HEK293 (cell line): ENCODE data around the gene ADIPOR2.

ENCODE experiments used
- EGR2 ChIP-seq: fragments of 450-650 bp; formaldehyde crosslinking; IDR thresholded peaks from 2 replicates; pipeline ENCODE4 v1.5.1; 2016; ENCODE audit warnings: low read depth, missing biosample characterization, missing genetic modification characterization
- ELK4 ChIP-seq: IDR thresholded peaks from 2 replicates; pipeline ENCODE4 v1.6.1; 2011; ENCODE audit warnings: mild to moderate bottlenecking, low read depth, low read length, borderline replicate concordance
- GLI2 ChIP-seq: fragments of 450-650 bp; formaldehyde crosslinking; IDR thresholded peaks from 2 replicates; pipeline ENCODE4; 2017; ENCODE audit warnings: missing biosample characterization, missing genetic modification characterization, low read depth, borderline replicate concordance
- GLIS2 ChIP-seq: fragments of 450-650 bp; formaldehyde crosslinking; IDR thresholded peaks from 2 replicates; pipeline ENCODE4 v1.5.1; 2016; ENCODE audit warnings: missing biosample characterization, missing genetic modification characterization
- KLF10 ChIP-seq: fragments of 450-650 bp; IDR thresholded peaks from 2 replicates; pipeline ENCODE4 v1.5.1; 2018; ENCODE audit warnings: missing biosample characterization, mild to moderate bottlenecking, missing genetic modification characterization
- MZF1 ChIP-seq: fragments of 450-650 bp; formaldehyde crosslinking; IDR thresholded peaks from 2 replicates; pipeline ENCODE4 v1.5.1; 2017; ENCODE audit warnings: missing biosample characterization, missing genetic modification characterization, borderline replicate concordance
- WT1 ChIP-seq: fragments of 450-650 bp; formaldehyde crosslinking; IDR thresholded peaks from 2 replicates; pipeline ENCODE4 v1.5.1; 2016; ENCODE audit warnings: missing biosample characterization, missing genetic modification characterization
- ZBTB17 ChIP-seq: fragments of 450-650 bp; formaldehyde crosslinking; IDR thresholded peaks from 2 replicates; pipeline ENCODE4 v1.5.1; 2016; ENCODE audit warnings: missing biosample characterization, missing genetic modification characterization
- ZEB2 ChIP-seq: fragments of 450-650 bp; formaldehyde crosslinking; IDR thresholded peaks from 2 replicates; pipeline ENCODE4 v1.5.1; 2016; ENCODE audit warnings: missing biosample characterization, missing genetic modification characterization
- ZFP69B ChIP-seq: fragments of 450-650 bp; formaldehyde crosslinking; IDR thresholded peaks from 2 replicates; pipeline ENCODE4 v1.5.1; 2016; ENCODE audit warnings: missing biosample characterization, missing genetic modification characterization
- ZNF148 ChIP-seq: fragments of 450-650 bp; formaldehyde crosslinking; IDR thresholded peaks from 2 replicates; pipeline ENCODE4 v1.5.0; 2017; ENCODE audit warnings: missing biosample characterization, missing genetic modification characterization, borderline replicate concordance
- ZNF292 ChIP-seq: fragments of 450-650 bp; formaldehyde crosslinking; IDR thresholded peaks from 2 replicates; pipeline ENCODE4 v1.5.1; 2016; ENCODE audit warnings: low read depth, missing biosample characterization, missing genetic modification characterization, borderline replicate concordance
- ZNF501 ChIP-seq: fragments of 450-650 bp; formaldehyde crosslinking; IDR thresholded peaks from 2 replicates; pipeline ENCODE4 v1.5.1; 2016; ENCODE audit warnings: missing biosample characterization, missing genetic modification characterization
- ZNF561 ChIP-seq: fragments of 450-650 bp; IDR thresholded peaks from 2 replicates; pipeline ENCODE4 v1.5.1; 2018; ENCODE audit warnings: missing biosample characterization, missing genetic modification characterization, borderline replicate concordance
- ZNF623 ChIP-seq: fragments of 450-650 bp; formaldehyde crosslinking; IDR thresholded peaks from 2 replicates; pipeline ENCODE4 v1.5.1; 2016; ENCODE audit warnings: missing biosample characterization, missing genetic modification characterization
- ZNF777 ChIP-seq: fragments of 450-650 bp; formaldehyde crosslinking; IDR thresholded peaks from 2 replicates; pipeline ENCODE4 v1.5.1; 2017; ENCODE audit warnings: missing biosample characterization, missing genetic modification characterization, borderline replicate concordance
- ZNF785 ChIP-seq: fragments of 450-650 bp; formaldehyde crosslinking; IDR thresholded peaks from 2 replicates; pipeline ENCODE4 v1.5.1; 2016; ENCODE audit warnings: missing biosample characterization, missing genetic modification characterization
- TF ChIP-seq, protein P1 (sequence below): fragments of 450-650 bp; formaldehyde crosslinking; IDR thresholded peaks from 2 replicates; pipeline ENCODE4 v1.5.1; 2016; ENCODE audit warnings: missing biosample characterization, missing genetic modification characterization
- TF ChIP-seq, protein P2 (sequence below): fragments of 450-650 bp; formaldehyde crosslinking; conservative IDR thresholded peaks from 2 replicates; pipeline ENCODE4 v1.5.1; 2016; ENCODE audit warnings: low read depth, missing biosample characterization, missing genetic modification characterization
- TF ChIP-seq, protein P3 (sequence below): fragments of 450-650 bp; formaldehyde crosslinking; IDR thresholded peaks from 2 replicates; pipeline ENCODE4 v1.5.1; 2016; ENCODE audit warnings: missing biosample characterization, missing genetic modification characterization
- TF ChIP-seq, protein P4 (sequence below): fragments of 450-650 bp; formaldehyde crosslinking; IDR thresholded peaks from 2 replicates; pipeline ENCODE4 v1.5.1; 2016; ENCODE audit warnings: missing biosample characterization, missing genetic modification characterization
- TF ChIP-seq, protein P5 (sequence below): fragments of 450-650 bp; formaldehyde crosslinking; IDR thresholded peaks from 2 replicates; pipeline ENCODE4 v1.5.1; 2016; ENCODE audit warnings: missing biosample characterization, missing genetic modification characterization, borderline replicate concordance

ADIPOR2 gene

DNA sequence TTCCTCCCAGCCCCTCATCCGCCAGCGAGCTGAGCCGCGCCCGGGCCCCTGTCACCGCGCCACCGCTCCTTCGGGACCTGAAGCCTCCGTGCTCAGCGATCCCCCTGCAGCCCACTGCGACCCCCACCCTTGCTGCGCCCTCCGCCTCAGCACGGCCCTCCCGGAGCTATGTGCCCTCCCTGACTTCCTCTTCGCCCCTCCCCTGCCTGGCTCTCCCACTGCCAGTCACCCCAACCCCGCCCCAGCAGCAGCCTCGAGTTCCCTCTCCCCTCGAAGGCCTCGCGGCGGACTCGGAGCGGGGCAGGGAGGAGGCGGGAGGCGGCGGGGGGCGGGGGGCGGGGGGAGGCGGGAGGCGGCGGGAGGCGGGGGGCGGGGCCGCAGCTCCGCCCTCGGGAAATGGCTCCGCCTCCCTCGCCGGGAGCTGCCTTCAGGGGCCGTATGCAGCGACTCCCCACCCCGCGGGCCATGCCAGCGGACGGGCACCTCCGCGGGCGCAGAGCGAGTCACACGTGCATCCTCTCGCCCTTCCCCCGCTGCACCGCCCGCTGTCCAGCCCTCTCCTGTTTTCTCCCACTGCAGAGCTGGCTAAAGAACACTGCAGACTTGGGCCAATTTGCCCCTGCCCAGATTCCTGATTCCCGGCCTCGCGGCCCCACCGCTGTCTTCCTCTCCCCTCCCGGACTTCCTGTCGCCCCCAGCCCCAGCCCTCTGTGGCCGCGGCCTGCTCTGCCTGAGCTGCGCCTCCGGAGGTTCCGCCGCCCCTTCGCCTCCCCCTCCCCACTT lies 29.1 kb upstream of the ADIPOR2 start (continued):
- TF ChIP-seq, protein P1, sequence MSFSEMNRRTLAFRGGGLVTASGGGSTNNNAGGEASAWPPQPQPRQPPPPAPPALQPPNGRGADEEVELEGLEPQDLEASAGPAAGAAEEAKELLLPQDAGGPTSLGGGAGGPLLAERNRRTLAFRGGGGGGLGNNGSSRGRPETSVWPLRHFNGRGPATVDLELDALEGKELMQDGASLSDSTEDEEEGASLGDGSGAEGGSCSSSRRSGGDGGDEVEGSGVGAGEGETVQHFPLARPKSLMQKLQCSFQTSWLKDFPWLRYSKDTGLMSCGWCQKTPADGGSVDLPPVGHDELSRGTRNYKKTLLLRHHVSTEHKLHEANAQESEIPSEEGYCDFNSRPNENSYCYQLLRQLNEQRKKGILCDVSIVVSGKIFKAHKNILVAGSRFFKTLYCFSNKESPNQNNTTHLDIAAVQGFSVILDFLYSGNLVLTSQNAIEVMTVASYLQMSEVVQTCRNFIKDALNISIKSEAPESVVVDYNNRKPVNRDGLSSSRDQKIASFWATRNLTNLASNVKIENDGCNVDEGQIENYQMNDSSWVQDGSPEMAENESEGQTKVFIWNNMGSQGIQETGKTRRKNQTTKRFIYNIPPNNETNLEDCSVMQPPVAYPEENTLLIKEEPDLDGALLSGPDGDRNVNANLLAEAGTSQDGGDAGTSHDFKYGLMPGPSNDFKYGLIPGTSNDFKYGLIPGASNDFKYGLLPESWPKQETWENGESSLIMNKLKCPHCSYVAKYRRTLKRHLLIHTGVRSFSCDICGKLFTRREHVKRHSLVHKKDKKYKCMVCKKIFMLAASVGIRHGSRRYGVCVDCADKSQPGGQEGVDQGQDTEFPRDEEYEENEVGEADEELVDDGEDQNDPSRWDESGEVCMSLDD (tag by site-specific recombination), result peak; percentile 86
- peak; percentile 91 for TF ChIP-seq ZEB2
- TF ChIP-seq, protein P2, sequence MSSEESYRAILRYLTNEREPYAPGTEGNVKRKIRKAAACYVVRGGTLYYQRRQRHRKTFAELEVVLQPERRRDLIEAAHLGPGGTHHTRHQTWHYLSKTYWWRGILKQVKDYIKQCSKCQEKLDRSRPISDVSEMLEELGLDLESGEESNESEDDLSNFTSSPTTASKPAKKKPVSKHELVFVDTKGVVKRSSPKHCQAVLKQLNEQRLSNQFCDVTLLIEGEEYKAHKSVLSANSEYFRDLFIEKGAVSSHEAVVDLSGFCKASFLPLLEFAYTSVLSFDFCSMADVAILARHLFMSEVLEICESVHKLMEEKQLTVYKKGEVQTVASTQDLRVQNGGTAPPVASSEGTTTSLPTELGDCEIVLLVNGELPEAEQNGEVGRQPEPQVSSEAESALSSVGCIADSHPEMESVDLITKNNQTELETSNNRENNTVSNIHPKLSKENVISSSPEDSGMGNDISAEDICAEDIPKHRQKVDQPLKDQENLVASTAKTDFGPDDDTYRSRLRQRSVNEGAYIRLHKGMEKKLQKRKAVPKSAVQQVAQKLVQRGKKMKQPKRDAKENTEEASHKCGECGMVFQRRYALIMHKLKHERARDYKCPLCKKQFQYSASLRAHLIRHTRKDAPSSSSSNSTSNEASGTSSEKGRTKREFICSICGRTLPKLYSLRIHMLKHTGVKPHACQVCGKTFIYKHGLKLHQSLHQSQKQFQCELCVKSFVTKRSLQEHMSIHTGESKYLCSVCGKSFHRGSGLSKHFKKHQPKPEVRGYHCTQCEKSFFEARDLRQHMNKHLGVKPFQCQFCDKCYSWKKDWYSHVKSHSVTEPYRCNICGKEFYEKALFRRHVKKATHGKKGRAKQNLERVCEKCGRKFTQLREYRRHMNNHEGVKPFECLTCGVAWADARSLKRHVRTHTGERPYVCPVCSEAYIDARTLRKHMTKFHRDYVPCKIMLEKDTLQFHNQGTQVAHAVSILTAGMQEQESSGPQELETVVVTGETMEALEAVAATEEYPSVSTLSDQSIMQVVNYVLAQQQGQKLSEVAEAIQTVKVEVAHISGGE (tag by site-specific recombination), result peak; percentile 84
- TF ChIP-seq ZNF785, result 0 out of 2 replicates have a peak, but pooled peaks have one; percentile 25
- peak; percentile 90 for TF ChIP-seq ZNF561 (tag by site-specific recombination)
- TF ChIP-seq, protein P3, sequence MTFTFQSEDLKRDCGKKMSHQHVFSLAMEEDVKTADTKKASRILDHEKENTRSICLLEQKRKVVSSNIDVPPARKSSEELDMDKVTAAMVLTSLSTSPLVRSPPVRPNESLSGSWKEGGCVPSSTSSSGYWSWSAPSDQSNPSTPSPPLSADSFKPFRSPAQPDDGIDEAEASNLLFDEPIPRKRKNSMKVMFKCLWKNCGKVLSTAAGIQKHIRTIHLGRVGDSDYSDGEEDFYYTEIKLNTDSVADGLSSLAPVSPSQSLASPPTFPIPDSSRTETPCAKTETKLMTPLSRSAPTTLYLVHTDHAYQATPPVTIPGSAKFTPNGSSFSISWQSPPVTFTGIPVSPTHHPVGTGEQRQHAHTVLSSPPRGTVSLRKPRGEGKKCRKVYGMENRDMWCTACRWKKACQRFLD (tag by site-specific recombination), result no peak
- no peak for TF ChIP-seq GLI2
- peak; percentile 53; the same call in 1 of the 2 replicates for TF ChIP-seq ZNF501 (tag by site-specific recombination)
- TF ChIP-seq WT1 (tag by site-specific recombination), result peak; percentile 87
- TF ChIP-seq ZNF292 (tag by site-specific recombination), result no peak
- TF ChIP-seq ZFP69B (tag by site-specific recombination), result peak; percentile 63
- TF ChIP-seq ZNF148, result no peak
- no peak for TF ChIP-seq ELK4
- TF ChIP-seq ZNF623, result 0 out of 2 replicates have a peak, but pooled peaks have one; percentile 23
- peak; percentile 55; the same call in 1 of the 2 replicates for TF ChIP-seq KLF10 (tag by site-specific recombination)
- peak; percentile 59; the same call in 1 of the 2 replicates for TF ChIP-seq MZF1 (tag by site-specific recombination)
- TF ChIP-seq, protein P4, sequence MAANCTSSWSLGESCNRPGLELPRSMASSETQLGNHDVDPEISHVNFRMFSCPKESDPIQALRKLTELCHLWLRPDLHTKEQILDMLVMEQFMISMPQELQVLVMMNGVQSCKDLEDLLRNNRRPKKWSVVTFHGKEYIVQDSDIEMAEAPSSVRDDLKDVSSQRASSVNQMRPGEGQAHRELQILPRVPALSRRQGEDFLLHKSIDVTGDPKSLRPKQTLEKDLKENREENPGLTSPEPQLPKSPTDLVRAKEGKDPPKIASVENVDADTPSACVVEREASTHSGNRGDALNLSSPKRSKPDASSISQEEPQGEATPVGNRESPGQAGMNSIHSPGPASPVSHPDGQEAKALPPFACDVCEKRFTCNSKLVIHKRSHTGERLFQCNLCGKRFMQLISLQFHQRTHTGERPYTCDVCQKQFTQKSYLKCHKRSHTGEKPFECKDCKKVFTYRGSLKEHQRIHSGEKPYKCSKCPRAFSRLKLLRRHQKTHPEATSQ, result peak; percentile 85
- no peak for TF ChIP-seq ZNF777 (tag by site-specific recombination)
- TF ChIP-seq, protein P5, sequence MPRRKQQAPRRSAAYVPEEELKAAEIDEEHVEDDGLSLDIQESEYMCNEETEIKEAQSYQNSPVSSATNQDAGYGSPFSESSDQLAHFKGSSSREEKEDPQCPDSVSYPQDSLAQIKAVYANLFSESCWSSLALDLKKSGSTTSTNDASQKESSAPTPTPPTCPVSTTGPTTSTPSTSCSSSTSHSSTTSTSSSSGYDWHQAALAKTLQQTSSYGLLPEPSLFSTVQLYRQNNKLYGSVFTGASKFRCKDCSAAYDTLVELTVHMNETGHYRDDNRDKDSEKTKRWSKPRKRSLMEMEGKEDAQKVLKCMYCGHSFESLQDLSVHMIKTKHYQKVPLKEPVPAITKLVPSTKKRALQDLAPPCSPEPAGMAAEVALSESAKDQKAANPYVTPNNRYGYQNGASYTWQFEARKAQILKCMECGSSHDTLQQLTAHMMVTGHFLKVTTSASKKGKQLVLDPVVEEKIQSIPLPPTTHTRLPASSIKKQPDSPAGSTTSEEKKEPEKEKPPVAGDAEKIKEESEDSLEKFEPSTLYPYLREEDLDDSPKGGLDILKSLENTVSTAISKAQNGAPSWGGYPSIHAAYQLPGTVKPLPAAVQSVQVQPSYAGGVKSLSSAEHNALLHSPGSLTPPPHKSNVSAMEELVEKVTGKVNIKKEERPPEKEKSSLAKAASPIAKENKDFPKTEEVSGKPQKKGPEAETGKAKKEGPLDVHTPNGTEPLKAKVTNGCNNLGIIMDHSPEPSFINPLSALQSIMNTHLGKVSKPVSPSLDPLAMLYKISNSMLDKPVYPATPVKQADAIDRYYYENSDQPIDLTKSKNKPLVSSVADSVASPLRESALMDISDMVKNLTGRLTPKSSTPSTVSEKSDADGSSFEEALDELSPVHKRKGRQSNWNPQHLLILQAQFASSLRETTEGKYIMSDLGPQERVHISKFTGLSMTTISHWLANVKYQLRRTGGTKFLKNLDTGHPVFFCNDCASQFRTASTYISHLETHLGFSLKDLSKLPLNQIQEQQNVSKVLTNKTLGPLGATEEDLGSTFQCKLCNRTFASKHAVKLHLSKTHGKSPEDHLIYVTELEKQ (tag by site-specific recombination), result peak; percentile 50; the same call in 1 of the 2 replicates
- peak; percentile 90 for TF ChIP-seq GLIS2 (tag by site-specific recombination)
- peak; percentile 75 for TF ChIP-seq ZBTB17
- TF ChIP-seq EGR2 (tag by site-specific recombination), result peak; percentile 41; the same call in 1 of the 2 replicates
